GM23338 (cell line): ENCODE results near the gene MBD5. TPM values are rescaled to one million over a fixed set of nuclear protein-coding genes. Genes with fewer than 3 reads are reported as not detected.

Source experiments
- ATAC-seq: fragments of 200-7000 bp; cut with Tn5 transposase; 3 replicates; pipeline ENCODE4 v1.9.1; 2020
- DNase-seq: peaks from one replicate; pipeline ENCODE4 v3.0.0-alpha.2; 2015; ENCODE audit warnings: low spot score
- H2AFZ ChIP-seq: fragments of 200-600 bp; sonication (generic); 2 replicates; pipeline ENCODE4 v1.8.0; 2016; ENCODE audit warnings: antibody characterized with exemption, mild to moderate bottlenecking, moderate library complexity
- H3F3A ChIP-seq: fragments of 200-600 bp; sonication (generic); replicated peaks from 2 replicates; pipeline ENCODE4 v1.8.0; 2017; ENCODE audit warnings: antibody characterized with exemption, mixed run types, low read depth
- H3K27ac ChIP-seq: fragments of 200-600 bp; sonication (generic); 2 replicates; pipeline ENCODE4 v1.6.1; 2016; ENCODE audit warnings: low read depth
- H3K27me3 ChIP-seq: fragments of 200-600 bp; sonication (generic); 2 replicates; pipeline ENCODE4 v1.8.0; 2016; ENCODE audit warnings: mild to moderate bottlenecking, mixed run types, moderate library complexity; ENCODE audit not compliant: insufficient read depth
- H3K36me3 ChIP-seq: fragments of 200-600 bp; sonication (generic); 2 replicates; pipeline ENCODE4 v1.8.0; 2016; ENCODE audit warnings: mild to moderate bottlenecking; ENCODE audit not compliant: insufficient read depth
- H3K4me1 ChIP-seq: fragments of 200-600 bp; sonication (generic); 2 replicates; pipeline ENCODE4 v1.8.0; 2016; ENCODE audit warnings: mild to moderate bottlenecking, moderate library complexity; ENCODE audit not compliant: insufficient read depth
- H3K4me2 ChIP-seq: fragments of 200-600 bp; sonication (generic); 2 replicates; pipeline ENCODE4 v1.7.1; 2017; ENCODE audit warnings: mixed run types
- H3K4me3 ChIP-seq: fragments of 200-600 bp; sonication (generic); 2 replicates; pipeline ENCODE4 v1.6.1; 2016; ENCODE audit warnings: mixed run types
- H3K79me2 ChIP-seq: fragments of 200-600 bp; sonication (generic); replicated peaks from 2 replicates; pipeline ENCODE4 v1.8.0; 2017; ENCODE audit warnings: mild to moderate bottlenecking; ENCODE audit not compliant: insufficient read depth
- H3K9me2 ChIP-seq: fragments of 200-600 bp; sonication (generic); 2 replicates; pipeline ENCODE4 v1.8.0; 2017; ENCODE audit not compliant: insufficient read depth
- H4K20me1 ChIP-seq: fragments of 200-600 bp; sonication (generic); replicated peaks from 2 replicates; pipeline ENCODE4 v1.8.0; 2017; ENCODE audit warnings: mild to moderate bottlenecking; ENCODE audit not compliant: insufficient read depth
- H3K27ac Mint-ChIP-seq: 2 replicates; pipeline ENCODE4 v1.8.0; 2020; ENCODE audit warnings: inconsistent platforms, mild to moderate bottlenecking, moderate library complexity, mixed read lengths
- H3K27me3 Mint-ChIP-seq: 3 replicates; pipeline ENCODE4 v1.8.0; 2022; ENCODE audit warnings: low read depth, mild to moderate bottlenecking, moderate library complexity, mixed read lengths, inconsistent platforms; ENCODE audit not compliant: insufficient read depth, poor library complexity
- H3K36me3 Mint-ChIP-seq: 3 replicates; pipeline ENCODE4 v1.8.0; 2021; ENCODE audit warnings: low read depth, mild to moderate bottlenecking, inconsistent platforms, moderate library complexity, mixed read lengths
- H3K4me1 Mint-ChIP-seq: 3 replicates; pipeline ENCODE4 v1.8.0; 2020; ENCODE audit warnings: mild to moderate bottlenecking, inconsistent platforms, mixed read lengths
- H3K4me3 Mint-ChIP-seq: 3 replicates; pipeline ENCODE4 v1.8.0; 2021; ENCODE audit warnings: moderate library complexity, mild to moderate bottlenecking, inconsistent platforms, mixed read lengths
- H3K9me3 Mint-ChIP-seq: 3 replicates; pipeline ENCODE4 v1.8.0; 2020; ENCODE audit warnings: moderate library complexity, mild to moderate bottlenecking, inconsistent platforms, mixed read lengths
- CREB1 ChIP-seq: fragments of 250-450 bp; sonication (Bioruptor Pico); IDR thresholded peaks from 2 replicates; pipeline ENCODE4 v1.5.0; 2020; ENCODE audit warnings: low read depth, mild to moderate bottlenecking, moderate library complexity
- CTCF ChIP-seq, 2 experiments: fragments of 200-600 bp in 1 of 2; sonication (generic) in 1 of 2; conservative IDR thresholded peaks; 2 replicates each; pipeline versions ENCODE4 v1.5.1 to v1.6.1; 2016 to 2017; ENCODE audit warnings: antibody characterized with exemption in 2 of 2, low read depth in 2 of 2, mild to moderate bottlenecking in 2 of 2, moderate library complexity in 1 of 2
- ETS1 ChIP-seq: IDR thresholded peaks from 2 replicates; pipeline ENCODE4 v1.6.1; 2016; ENCODE audit warnings: antibody characterized with exemption
- EZH2 ChIP-seq: fragments of 200-600 bp; sonication (generic); IDR thresholded peaks from one replicate; pipeline ENCODE4 v1.8.0; 2017; ENCODE audit warnings: antibody characterized with exemption, mild to moderate bottlenecking, low read depth; ENCODE audit not compliant: unreplicated experiment
- NANOG ChIP-seq: IDR thresholded peaks from 2 replicates; pipeline ENCODE4 v1.6.1; 2016; ENCODE audit warnings: antibody characterized with exemption, borderline replicate concordance
- POLR2AphosphoS5 ChIP-seq: IDR thresholded peaks from 2 replicates; pipeline ENCODE4 v1.6.1; 2016; ENCODE audit warnings: antibody characterized with exemption, low read depth
- REST ChIP-seq: IDR thresholded peaks from one replicate; pipeline ENCODE4 v1.6.1; 2018; ENCODE audit warnings: antibody characterized with exemption; ENCODE audit not compliant: unreplicated experiment
- STAT1 ChIP-seq: IDR thresholded peaks from one replicate; pipeline ENCODE4 v1.6.1; 2016; ENCODE audit warnings: antibody characterized with exemption; ENCODE audit not compliant: unreplicated experiment
- polyA plus RNA-seq: library from polyadenylated mRNA; unstranded; fragments of >200 nt; fragmentation: Nextera tagmentation; extraction: Ambion mirVana; gene quantifications from 2 replicates; pipeline ENCODE4 v1.2.1, GENCODE V29; 2016
- total RNA-seq: library from RNA; depleted of rRNA; stranded (reverse); fragments of >200 nt; shearing (Covaris generic); gene quantifications from 2 replicates; pipeline ENCODE4 v1.2.3, GENCODE V29; 2014

Gene MBD5
- total and polyA plus RNA-seq, 2 experiments from 2014 or later = 16.2 to 23.1 TPM

DNA sequence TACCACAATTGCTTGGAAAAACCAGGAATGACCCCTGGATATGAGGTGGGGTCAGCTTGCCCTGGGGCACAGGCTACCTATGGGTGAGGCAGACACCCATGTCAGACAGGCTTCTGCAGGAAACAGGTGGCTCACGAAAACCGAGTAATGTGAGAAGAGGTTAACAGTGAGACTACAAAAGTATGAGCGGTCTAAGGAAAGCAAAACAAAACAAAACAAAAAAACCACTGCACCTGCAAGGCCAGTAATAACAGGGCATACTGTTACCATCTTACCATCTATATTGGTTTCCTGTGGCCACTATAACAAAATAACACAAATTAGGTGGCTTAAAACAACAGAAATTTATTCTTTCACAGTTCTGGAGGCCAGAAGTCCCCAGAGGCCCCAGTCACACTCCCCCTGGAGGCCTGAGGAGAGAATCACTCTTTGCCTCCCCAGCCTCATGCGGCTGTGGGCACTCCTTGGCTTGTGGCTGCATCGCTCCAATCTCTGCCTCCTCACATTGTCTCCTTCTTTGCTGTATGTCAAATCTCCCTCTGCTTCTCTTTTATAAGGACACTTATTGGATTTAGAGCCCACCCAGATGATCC is 537.0 kb downstream of the MBD5 start:
- H3K27me3 Mint-ChIP-seq = no peaks in the 10 kb centered on the region
- H3K4me1 Mint-ChIP-seq = peaks cover 11% of the 10 kb centered on the region
- no peak overlapping the region for H3K27ac Mint-ChIP-seq
- Histone ChIP-seq H3K36me3 (no peaks in the 10 kb centered on the region), H3K4me2 (no peak overlapping the region), H3K79me2 (no peaks in the 10 kb centered on the region), H3K9me2 (peaks cover 17% of the 10 kb centered on the region), H3F3A (no peaks in the 10 kb centered on the region), H4K20me1 (no peaks in the 10 kb centered on the region), H2AFZ (no peak overlapping the region; the same call in 1 of the 2 replicates), H3K27me3 (no peaks in the 10 kb centered on the region), H3K4me1 (peaks cover 30% of the 10 kb centered on the region), H3K4me3 (no peak overlapping the region), H3K27ac (no peak overlapping the region)
- no peaks in the 10 kb centered on the region; the same call in 2 of the 3 replicates for H3K36me3 Mint-ChIP-seq
- TF ChIP-seq POLR2AphosphoS5 = no peak
- no peak for TF ChIP-seq EZH2
- TF ChIP-seq CTCF (conservative IDR thresholded peaks at IDR 0.05; ENCODE audit: low read depth in 2 of 2) = peak; percentile 37 to 44
- no peak for DNase-seq
- peaks cover 12% of the 10 kb centered on the region for H3K9me3 Mint-ChIP-seq
- no peak for ATAC-seq
- H3K4me3 Mint-ChIP-seq = no peak overlapping the region

DNA sequence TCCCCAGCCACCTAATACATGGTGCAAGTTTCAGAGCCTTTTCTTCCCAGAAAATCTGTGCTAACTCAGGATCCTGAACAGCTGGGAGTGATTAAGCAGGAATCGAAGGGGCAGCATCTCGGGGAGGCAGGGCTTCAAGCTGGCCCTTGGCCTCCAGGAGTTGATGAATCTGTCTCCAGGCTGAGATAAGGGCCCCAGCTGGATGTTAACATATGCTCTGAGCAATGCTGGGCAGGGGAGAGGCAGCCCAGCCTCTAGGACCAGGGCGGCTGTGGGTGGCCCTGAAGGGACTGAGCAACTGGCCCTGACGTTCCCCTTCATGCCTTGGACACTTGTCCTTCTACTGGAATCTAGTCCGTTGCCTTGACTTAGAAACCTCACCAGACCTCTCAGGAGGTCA is 539.6 kb downstream of the MBD5 start:
- no peak for ATAC-seq
- peaks cover 12% of the 10 kb centered on the region for H3K9me3 Mint-ChIP-seq
- TF ChIP-seq ETS1 = no peak
- TF ChIP-seq EZH2 = no peak
- no peak for TF ChIP-seq REST
- no peak for TF ChIP-seq CREB1
- TF ChIP-seq CTCF (conservative IDR thresholded peaks at IDR 0.05; ENCODE audit: low read depth in 2 of 2) = no peak
- TF ChIP-seq STAT1 = no peak
- TF ChIP-seq NANOG = no peak

More for the DNA sequence above, 539.6 kb downstream of the MBD5 start:
- Histone ChIP-seq H2AFZ (no peak overlapping the region), H3K9me2 (peaks cover 9% of the 10 kb centered on the region), H4K20me1 (no peaks in the 10 kb centered on the region), H3K4me1 (peaks cover 7% of the 10 kb centered on the region), H3K79me2 (no peaks in the 10 kb centered on the region), H3K27ac (no peak overlapping the region), H3K36me3 (no peaks in the 10 kb centered on the region), H3K27me3 (no peaks in the 10 kb centered on the region), H3K4me2 (no peak overlapping the region), H3F3A (no peaks in the 10 kb centered on the region), H3K4me3 (no peak overlapping the region)
- H3K4me1 Mint-ChIP-seq = peaks cover 8% of the 10 kb centered on the region
- H3K36me3 Mint-ChIP-seq = no peaks in the 10 kb centered on the region; the same call in 2 of the 3 replicates
- no peak overlapping the region for H3K27ac Mint-ChIP-seq
- no peaks in the 10 kb centered on the region for H3K27me3 Mint-ChIP-seq
- H3K4me3 Mint-ChIP-seq = no peak overlapping the region
- DNase-seq = no peak
